ENCODE results near the gene RBM33.
A peak's percentile ranks its signal among the peaks of the same experiment; 100 is the strongest.

The RBM33 gene

DNA sequence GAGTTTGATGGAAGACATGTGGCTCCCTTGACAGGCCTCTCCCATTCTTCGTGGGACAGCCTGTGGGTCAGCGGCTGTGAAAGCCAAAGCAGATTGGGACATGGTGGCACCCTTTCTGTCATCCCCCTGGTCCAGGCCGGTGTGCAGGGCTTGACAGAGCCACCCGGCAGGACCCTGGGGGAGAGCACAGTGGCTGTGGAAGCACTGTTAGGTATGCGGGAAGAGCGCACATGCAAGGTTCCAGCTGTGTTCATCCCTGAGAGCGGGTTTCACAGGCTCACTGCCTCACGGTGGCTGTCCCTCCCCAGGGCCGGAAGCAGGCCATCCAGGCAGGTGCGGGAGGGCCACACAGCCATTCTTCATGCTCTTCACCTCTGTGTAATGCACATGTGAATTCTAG is 138.0 kb downstream of the RBM33 start:
- TF ChIP-seq, protein P1, sequence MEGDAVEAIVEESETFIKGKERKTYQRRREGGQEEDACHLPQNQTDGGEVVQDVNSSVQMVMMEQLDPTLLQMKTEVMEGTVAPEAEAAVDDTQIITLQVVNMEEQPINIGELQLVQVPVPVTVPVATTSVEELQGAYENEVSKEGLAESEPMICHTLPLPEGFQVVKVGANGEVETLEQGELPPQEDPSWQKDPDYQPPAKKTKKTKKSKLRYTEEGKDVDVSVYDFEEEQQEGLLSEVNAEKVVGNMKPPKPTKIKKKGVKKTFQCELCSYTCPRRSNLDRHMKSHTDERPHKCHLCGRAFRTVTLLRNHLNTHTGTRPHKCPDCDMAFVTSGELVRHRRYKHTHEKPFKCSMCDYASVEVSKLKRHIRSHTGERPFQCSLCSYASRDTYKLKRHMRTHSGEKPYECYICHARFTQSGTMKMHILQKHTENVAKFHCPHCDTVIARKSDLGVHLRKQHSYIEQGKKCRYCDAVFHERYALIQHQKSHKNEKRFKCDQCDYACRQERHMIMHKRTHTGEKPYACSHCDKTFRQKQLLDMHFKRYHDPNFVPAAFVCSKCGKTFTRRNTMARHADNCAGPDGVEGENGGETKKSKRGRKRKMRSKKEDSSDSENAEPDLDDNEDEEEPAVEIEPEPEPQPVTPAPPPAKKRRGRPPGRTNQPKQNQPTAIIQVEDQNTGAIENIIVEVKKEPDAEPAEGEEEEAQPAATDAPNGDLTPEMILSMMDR (IDR thresholded peaks at IDR 0.05; ENCODE audit: poor library complexity, severe bottlenecking), result no peak
- ATAC-seq (ENCODE audit: low read depth) (no peak), DNase-seq (ENCODE audit: low spot score) (no peak)
- no peaks in the 10 kb centered on the region for H3K4me1 ChIP-seq (ENCODE audit: insufficient read depth, poor library complexity, severe bottlenecking)
- no peak overlapping the region for H3K4me3 ChIP-seq (ENCODE audit: severe bottlenecking)
- H3K36me3 ChIP-seq (ENCODE audit: low read depth), result peaks cover 14% of the 10 kb centered on the region
- no peaks in the 10 kb centered on the region for H3K9me3 ChIP-seq (ENCODE audit: severe bottlenecking)
- H3K27ac ChIP-seq (ENCODE audit: poor library complexity, severe bottlenecking), result no peak overlapping the region
- no peaks in the 10 kb centered on the region for H3K27me3 ChIP-seq (ENCODE audit: insufficient read depth, poor library complexity, severe bottlenecking)

DNA sequence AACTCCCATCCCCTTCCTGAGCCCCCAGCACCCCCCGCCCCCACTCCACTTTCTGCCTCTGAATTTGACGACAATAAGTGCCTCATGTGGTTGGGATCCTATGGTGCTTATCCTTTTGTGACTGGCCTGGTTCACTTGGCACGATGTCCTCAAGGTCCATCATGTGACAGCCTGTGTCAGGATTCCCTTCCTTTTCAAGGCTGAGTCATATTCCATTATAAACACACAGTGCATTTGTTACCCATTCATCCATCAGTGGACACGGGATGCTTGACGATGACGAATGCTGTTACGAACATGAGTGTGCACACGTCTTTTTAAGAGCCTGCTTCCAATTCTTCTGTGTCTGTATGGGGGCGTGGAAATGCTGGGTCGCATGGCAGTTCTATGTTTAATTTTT is 141.1 kb downstream of the RBM33 start:
- Histone ChIP-seq H3K4me1 (ENCODE audit: insufficient read depth, poor library complexity, severe bottlenecking) (peaks cover 7% of the 10 kb centered on the region), H3K27me3 (ENCODE audit: insufficient read depth, poor library complexity, severe bottlenecking) (no peaks in the 10 kb centered on the region), H3K4me3 (ENCODE audit: severe bottlenecking) (no peak overlapping the region), H3K27ac (ENCODE audit: poor library complexity, severe bottlenecking) (no peak overlapping the region), H3K36me3 (ENCODE audit: low read depth) (no peaks in the 10 kb centered on the region), H3K9me3 (ENCODE audit: severe bottlenecking) (no peaks in the 10 kb centered on the region)
- TF ChIP-seq, protein P1 (IDR thresholded peaks at IDR 0.05; ENCODE audit: poor library complexity, severe bottlenecking), result no peak
- no peak for ATAC-seq (ENCODE audit: low read depth)
- DNase-seq (ENCODE audit: low spot score), result no peak

DNA sequence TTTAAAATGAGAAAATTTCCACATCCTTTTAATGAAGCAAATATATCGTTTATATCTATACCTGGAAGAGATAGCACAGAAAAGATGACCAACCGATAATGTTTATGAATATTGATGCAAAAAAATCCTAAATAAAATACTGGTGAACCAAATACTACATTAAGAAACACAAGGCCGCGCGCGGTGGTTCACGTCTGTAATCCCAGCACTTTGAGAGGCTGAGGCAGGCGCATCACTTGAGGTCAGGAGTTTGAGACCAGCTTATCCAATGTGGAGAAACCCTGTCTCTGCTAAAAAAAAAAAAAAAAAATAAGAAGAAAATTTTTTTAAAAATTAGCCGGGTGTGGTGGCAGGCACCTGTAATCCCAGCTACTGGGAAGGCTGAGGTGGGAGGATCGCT is 142.0 kb downstream of the RBM33 start:
- TF ChIP-seq, protein P1 (IDR thresholded peaks at IDR 0.05; ENCODE audit: poor library complexity, severe bottlenecking), result no peak
- H3K36me3 ChIP-seq (ENCODE audit: low read depth), result no peaks in the 10 kb centered on the region
- H3K4me1 ChIP-seq (ENCODE audit: insufficient read depth, poor library complexity, severe bottlenecking), result peaks cover 7% of the 10 kb centered on the region

DNA sequence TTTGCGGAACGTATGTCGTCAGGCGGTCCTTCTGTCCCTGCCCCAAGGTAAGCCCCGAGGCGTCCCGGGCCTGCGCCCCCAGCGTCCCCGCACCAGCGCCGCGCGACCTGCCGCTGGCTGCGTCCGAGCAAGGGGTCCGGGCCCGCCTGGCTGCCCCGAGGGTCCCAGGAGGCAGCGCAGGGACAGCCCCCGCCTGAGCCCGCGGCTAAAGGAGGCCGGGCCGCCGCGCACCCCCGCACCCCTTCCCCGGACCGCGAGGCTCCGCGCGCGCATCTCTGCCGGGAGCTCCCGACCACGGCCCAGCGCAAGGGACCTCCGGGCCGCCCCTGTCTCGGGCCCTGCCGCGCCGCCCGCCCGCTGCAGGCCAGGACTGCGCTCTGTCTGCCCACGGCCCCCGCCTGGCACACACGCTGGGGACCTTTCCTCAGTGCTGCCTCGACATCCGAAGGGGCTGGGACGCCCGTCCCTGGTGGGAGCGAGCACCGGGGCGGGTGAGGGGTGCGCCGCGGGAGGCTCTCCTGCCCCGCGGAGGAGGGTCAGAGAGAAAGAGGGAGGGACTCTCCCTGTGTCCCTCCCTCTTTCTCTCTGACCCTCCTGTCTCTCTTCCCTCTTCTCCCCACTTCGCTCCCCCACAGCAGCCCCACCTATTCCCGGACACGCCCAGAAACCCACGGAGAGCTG is 142.8 kb downstream of the RBM33 start:
- TF ChIP-seq, protein P1 (IDR thresholded peaks at IDR 0.05; ENCODE audit: poor library complexity, severe bottlenecking), result no peak
- H3K9me3 ChIP-seq (ENCODE audit: severe bottlenecking), result no peaks in the 10 kb centered on the region
- ATAC-seq (ENCODE audit: low read depth) (peak; percentile 62), DNase-seq (ENCODE audit: low spot score) (no peak)
- H3K4me3 ChIP-seq (ENCODE audit: severe bottlenecking), result peak overlapping the region; percentile 23
- H3K4me1 ChIP-seq (ENCODE audit: insufficient read depth, poor library complexity, severe bottlenecking), result peaks cover 7% of the 10 kb centered on the region
- no peak overlapping the region for H3K27ac ChIP-seq (ENCODE audit: poor library complexity, severe bottlenecking)
- H3K27me3 ChIP-seq (ENCODE audit: insufficient read depth, poor library complexity, severe bottlenecking), result no peaks in the 10 kb centered on the region
- no peaks in the 10 kb centered on the region for H3K36me3 ChIP-seq (ENCODE audit: low read depth)

More for the DNA sequence above, 142.0 kb downstream of the RBM33 start:
- DNase-seq (ENCODE audit: low spot score) (no peak), ATAC-seq (ENCODE audit: low read depth) (no peak)
- Histone ChIP-seq H3K27me3 (ENCODE audit: insufficient read depth, poor library complexity, severe bottlenecking) (no peaks in the 10 kb centered on the region), H3K9me3 (ENCODE audit: severe bottlenecking) (no peaks in the 10 kb centered on the region), H3K4me3 (ENCODE audit: severe bottlenecking) (no peak overlapping the region), H3K27ac (ENCODE audit: poor library complexity, severe bottlenecking) (no peak overlapping the region)

DNA sequence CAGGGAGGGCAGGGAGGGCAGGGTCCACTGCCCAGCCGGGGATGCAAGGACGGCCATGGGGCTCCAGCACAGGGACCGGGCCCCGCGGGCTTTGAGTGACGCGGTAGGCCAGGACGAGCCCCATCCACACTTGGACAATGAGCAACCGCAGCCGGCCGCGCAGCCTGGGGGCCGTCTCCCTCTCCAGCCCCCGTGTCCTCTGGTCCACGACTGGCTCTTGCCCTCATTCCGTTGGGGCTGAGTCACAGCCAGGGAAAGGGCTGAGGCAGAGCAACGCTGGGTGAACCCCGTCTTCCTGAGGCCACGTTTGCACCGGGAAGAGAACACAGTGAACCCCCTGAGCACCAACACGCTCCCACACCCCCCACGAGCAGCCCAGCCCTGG is 144.1 kb downstream of the RBM33 start:
- Histone ChIP-seq H3K9me3 (ENCODE audit: severe bottlenecking) (no peaks in the 10 kb centered on the region), H3K27ac (ENCODE audit: poor library complexity, severe bottlenecking) (no peak overlapping the region), H3K4me3 (ENCODE audit: severe bottlenecking) (no peak overlapping the region), H3K27me3 (ENCODE audit: insufficient read depth, poor library complexity, severe bottlenecking) (no peaks in the 10 kb centered on the region), H3K36me3 (ENCODE audit: low read depth) (no peaks in the 10 kb centered on the region), H3K4me1 (ENCODE audit: insufficient read depth, poor library complexity, severe bottlenecking) (peaks cover 7% of the 10 kb centered on the region)
- TF ChIP-seq, protein P1 (IDR thresholded peaks at IDR 0.05; ENCODE audit: poor library complexity, severe bottlenecking), result no peak
- ATAC-seq (ENCODE audit: low read depth) (peak; percentile 62), DNase-seq (ENCODE audit: low spot score) (no peak)
